A673 (cell line): Measurements from ENCODE around the gene MNAT1. TPM values are rescaled to one million over a fixed set of nuclear protein-coding genes. Genes with fewer than 3 reads are reported as not detected.

ENCODE experiments used
- BruUV-seq: library from RNA; stranded (reverse); fragments of 400-500 nt; replicated peaks from 2 replicates; lab custom pipeline; 2021; lab: Mats Ljungman, UMichigan
- CTCF ChIA-PET: fragments of 300-600 bp; sonication (Branson Sonifier 250); formaldehyde crosslinking; loops from one replicate; lab custom pipeline; 2022; ENCODE audit warnings: antibody characterized with exemption; lab: Charles Lee
- POLR2A ChIA-PET: fragments of 300-600 bp; sonication (Branson Sonifier 250); formaldehyde crosslinking; loops from one replicate; lab custom pipeline; 2022; ENCODE audit warnings: antibody characterized with exemption; ENCODE audit not compliant: low non-redundant PET; lab: Charles Lee
- DNase-seq: peaks from one replicate; pipeline ENCODE4 v3.0.0-alpha.2; 2015; ENCODE audit warnings: low spot score
- H3K27ac ChIP-seq: fragments of 200-600 bp; sonication (generic); 2 replicates; pipeline ENCODE4 v1.5.1; 2016; ENCODE audit warnings: mixed run types, low read depth, mild to moderate bottlenecking, mixed read lengths, antibody characterized with exemption, low read length; ENCODE audit not compliant: poor library complexity, severe bottlenecking
- H3K27me3 ChIP-seq: fragments of 200-600 bp; sonication (generic); replicated peaks from 2 replicates; pipeline ENCODE4 v1.6.1; 2017; ENCODE audit warnings: mixed run types, low read depth, mild to moderate bottlenecking, mixed read lengths, antibody characterized with exemption, low read length; ENCODE audit not compliant: insufficient read depth, poor library complexity
- H3K36me3 ChIP-seq: fragments of 200-600 bp; sonication (generic); 2 replicates; pipeline ENCODE4 v1.6.1; 2016; ENCODE audit warnings: mixed run types, mild to moderate bottlenecking, mixed read lengths, antibody characterized with exemption, low read length; ENCODE audit not compliant: insufficient read depth, poor library complexity, severe bottlenecking
- H3K4me1 ChIP-seq: fragments of 200-600 bp; sonication (generic); 2 replicates; pipeline ENCODE4 v1.6.1; 2017; ENCODE audit warnings: mixed run types, mild to moderate bottlenecking, mixed read lengths, antibody characterized with exemption, low read length; ENCODE audit not compliant: insufficient read depth, poor library complexity, severe bottlenecking
- H3K4me3 ChIP-seq: fragments of 200-600 bp; sonication (generic); 2 replicates; pipeline ENCODE4 v1.5.1; 2016; ENCODE audit warnings: low read depth, mixed run types, mild to moderate bottlenecking, mixed read lengths, low read length; ENCODE audit not compliant: poor library complexity, severe bottlenecking
- H3K9me3 ChIP-seq: fragments of 200-600 bp; sonication (generic); 2 replicates; pipeline ENCODE4 v1.6.1; 2016; ENCODE audit warnings: mixed run types, low read depth, mild to moderate bottlenecking, mixed read lengths, antibody characterized with exemption, low read length; ENCODE audit not compliant: poor library complexity, severe bottlenecking
- EZH2 ChIP-seq: fragments of 200-600 bp; sonication (generic); IDR thresholded peaks from 2 replicates; pipeline ENCODE4 v1.6.1; 2017; ENCODE audit warnings: borderline replicate concordance, low read depth, mild to moderate bottlenecking, mixed read lengths, antibody characterized with exemption, low read length; ENCODE audit not compliant: poor library complexity, severe bottlenecking
- intact Hi-C: fragments of 100-400 bp; cut with micrococcal nuclease; formaldehyde crosslinking; loops from one replicate; pipeline ENCODE4 v1.10.0; 2022; ENCODE audit not compliant: unreplicated experiment
- total RNA-seq: library from RNA; stranded (reverse); gene quantifications from 2 replicates; pipeline ENCODE4 v1.2.3, GENCODE V29; 2021
- TF ChIP-seq, protein P1 (sequence below): fragments of 300-800, 200-600 bp; sonication (generic); conservative IDR thresholded peaks from 2 replicates; pipeline ENCODE4 v1.5.1; 2017; ENCODE audit warnings: low read depth, mild to moderate bottlenecking, antibody characterized with exemption, low read length, moderate library complexity, mixed read lengths

The MNAT1 gene
- total RNA-seq, 1 experiment from 2014 or later = 70.9 TPM

DNA sequence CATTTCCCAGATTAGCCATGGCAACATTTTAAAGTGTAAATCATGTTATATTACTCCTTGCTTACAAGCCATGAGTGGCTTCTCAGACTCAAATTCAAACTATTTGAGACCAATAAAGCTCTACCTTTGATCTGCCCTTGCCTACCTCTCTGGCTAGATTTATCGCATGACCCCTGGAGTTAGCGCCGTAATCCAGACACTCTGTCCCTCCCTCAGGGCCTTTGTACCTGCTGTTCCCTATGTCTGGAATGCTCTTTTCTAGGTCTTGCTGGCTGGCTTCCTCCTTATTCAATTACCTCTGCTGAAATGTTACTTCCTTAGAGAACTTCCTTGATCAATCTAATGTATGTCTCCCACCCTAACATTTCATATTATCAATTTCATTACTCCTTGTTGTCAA lies 26.7 kb upstream of the MNAT1 start:
- Histone ChIP-seq H3K4me1 (no peaks in the 10 kb centered on the region), H3K36me3 (peaks cover 3% of the 10 kb centered on the region), H3K9me3 (no peaks in the 10 kb centered on the region), H3K27me3 (no peaks in the 10 kb centered on the region), H3K27ac (no peak overlapping the region), H3K4me3 (no peak overlapping the region)
- ChIA-PET POLR2A (no interaction called here), CTCF (no interaction called here)
- TF ChIP-seq, protein P1, sequence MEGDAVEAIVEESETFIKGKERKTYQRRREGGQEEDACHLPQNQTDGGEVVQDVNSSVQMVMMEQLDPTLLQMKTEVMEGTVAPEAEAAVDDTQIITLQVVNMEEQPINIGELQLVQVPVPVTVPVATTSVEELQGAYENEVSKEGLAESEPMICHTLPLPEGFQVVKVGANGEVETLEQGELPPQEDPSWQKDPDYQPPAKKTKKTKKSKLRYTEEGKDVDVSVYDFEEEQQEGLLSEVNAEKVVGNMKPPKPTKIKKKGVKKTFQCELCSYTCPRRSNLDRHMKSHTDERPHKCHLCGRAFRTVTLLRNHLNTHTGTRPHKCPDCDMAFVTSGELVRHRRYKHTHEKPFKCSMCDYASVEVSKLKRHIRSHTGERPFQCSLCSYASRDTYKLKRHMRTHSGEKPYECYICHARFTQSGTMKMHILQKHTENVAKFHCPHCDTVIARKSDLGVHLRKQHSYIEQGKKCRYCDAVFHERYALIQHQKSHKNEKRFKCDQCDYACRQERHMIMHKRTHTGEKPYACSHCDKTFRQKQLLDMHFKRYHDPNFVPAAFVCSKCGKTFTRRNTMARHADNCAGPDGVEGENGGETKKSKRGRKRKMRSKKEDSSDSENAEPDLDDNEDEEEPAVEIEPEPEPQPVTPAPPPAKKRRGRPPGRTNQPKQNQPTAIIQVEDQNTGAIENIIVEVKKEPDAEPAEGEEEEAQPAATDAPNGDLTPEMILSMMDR = no peak
- no peak for TF ChIP-seq EZH2
- no TSS peak for BruUV-seq
- intact Hi-C loops = no loop called here
- DNase-seq = no peak

DNA sequence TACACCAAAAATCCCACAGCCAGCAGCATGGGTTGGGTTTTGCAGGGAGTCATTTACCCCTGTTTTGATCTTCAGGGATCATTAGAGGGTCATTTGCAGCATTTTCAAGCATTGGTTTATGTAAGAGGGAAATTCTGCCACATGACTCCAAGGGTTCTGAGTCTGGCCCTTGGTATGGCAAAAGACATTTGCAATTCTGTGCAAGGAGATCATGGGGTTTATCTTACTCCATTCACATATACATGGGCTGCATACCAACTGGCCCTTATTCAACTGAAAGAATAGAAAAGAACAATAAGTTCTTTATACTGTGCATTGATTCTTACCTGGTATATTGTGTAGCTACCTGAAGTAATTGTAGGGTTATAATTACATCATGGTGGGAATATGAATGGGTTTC lies 24.1 kb upstream of the MNAT1 start:
- H3K27ac ChIP-seq = no peak overlapping the region
- POLR2A ChIA-PET = no interaction called here
- intact Hi-C loops = no loop called here
- no TSS peak for BruUV-seq
- no peaks in the 10 kb centered on the region for H3K27me3 ChIP-seq
- no peaks in the 10 kb centered on the region for H3K9me3 ChIP-seq
- no peak for DNase-seq
- CTCF ChIA-PET = interaction anchor here (0.7 kb wide), 1 partner anchor 909 kb away, joined by 3 read pairs; no protein-coding TSS in a partner anchor
- TF ChIP-seq EZH2 = no peak
- TF ChIP-seq, protein P1 = no peak
- no peaks in the 10 kb centered on the region for H3K4me1 ChIP-seq
- H3K36me3 ChIP-seq = peaks cover 12% of the 10 kb centered on the region
- H3K4me3 ChIP-seq = no peak overlapping the region

DNA sequence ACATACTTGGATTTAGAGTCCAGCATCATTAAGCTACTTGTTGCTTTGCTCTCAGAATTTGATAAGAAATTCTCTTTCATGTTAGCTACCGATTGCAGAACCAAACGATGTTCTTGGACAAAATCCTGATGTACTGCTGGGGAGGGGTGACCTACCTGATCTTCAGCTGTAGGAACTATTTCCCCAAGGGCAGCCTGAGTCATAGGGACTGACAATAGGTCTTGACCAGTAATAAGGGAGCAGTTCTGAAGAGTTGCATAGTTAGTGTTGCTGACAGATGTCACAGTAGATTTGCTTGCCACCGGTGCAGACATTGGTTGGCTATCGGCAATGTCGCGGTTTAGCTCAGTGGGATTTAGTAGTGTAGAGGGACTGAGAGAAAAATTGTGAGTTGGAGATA lies 21.0 kb upstream of the MNAT1 start:
- no peak for TF ChIP-seq EZH2
- TF ChIP-seq, protein P1 = no peak
- Histone ChIP-seq H3K27me3 (no peaks in the 10 kb centered on the region), H3K36me3 (peaks cover 12% of the 10 kb centered on the region), H3K9me3 (no peaks in the 10 kb centered on the region), H3K4me1 (no peaks in the 10 kb centered on the region), H3K27ac (no peak overlapping the region), H3K4me3 (no peak overlapping the region)
- CTCF ChIA-PET = interaction anchor here (0.5 kb wide), 1 partner anchor 711 kb away, joined by 3 read pairs; no protein-coding TSS in a partner anchor
- no peak for DNase-seq
- intact Hi-C loops = no loop called here
- BruUV-seq = no TSS peak
- POLR2A ChIA-PET = no interaction called here
